GM06990 (cell line): ENCODE measurements around the gene GRIA2.

Source experiments
- DNase-seq: peaks from one replicate; pipeline ENCODE4 v3.0.0-alpha.2; 2011; ENCODE audit not compliant: insufficient read length; ENCODE audit errors: extremely low read depth
- H3K27me3 ChIP-seq: replicated peaks from 2 replicates; pipeline ENCODE4 v1.6.0; 2011; ENCODE audit warnings: low read length; ENCODE audit not compliant: control insufficient read depth, insufficient read depth
- H3K36me3 ChIP-seq: 2 replicates; pipeline ENCODE4 v1.5.1; 2011; ENCODE audit warnings: low read length; ENCODE audit not compliant: control insufficient read depth, insufficient read depth
- H3K4me3 ChIP-seq: replicated peaks from 2 replicates; pipeline ENCODE4 v1.5.1; 2011; ENCODE audit warnings: low read depth, mild to moderate bottlenecking, control low read depth, low read length
- TF ChIP-seq, protein P1 (sequence below): IDR thresholded peaks from 2 replicates; pipeline ENCODE4 v1.5.1; 2011; ENCODE audit warnings: low read length, control low read depth, mild to moderate bottlenecking, inconsistent platforms; ENCODE audit not compliant: insufficient read depth, poor library complexity, severe bottlenecking

The GRIA2 gene

DNA sequence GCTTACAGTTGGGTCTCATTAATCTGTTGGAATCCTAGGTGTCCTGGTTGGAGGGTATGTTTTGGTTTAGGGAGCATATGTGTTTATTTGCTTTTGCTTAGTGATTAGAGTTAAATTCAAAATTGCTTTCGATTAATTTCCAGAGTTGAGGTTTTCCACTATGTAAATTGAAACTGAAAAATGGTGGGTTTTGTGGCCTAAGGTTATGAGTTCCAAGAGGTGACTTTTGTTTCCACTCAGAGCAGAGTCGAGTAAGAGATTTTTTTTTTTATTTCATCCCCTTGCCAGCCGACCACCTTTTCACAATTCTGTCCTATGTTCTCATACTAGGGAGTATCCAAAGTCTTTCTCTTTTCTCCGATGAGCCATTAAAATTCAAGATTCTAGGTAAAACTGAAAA is 66.9 kb downstream of the GRIA2 start:
- DNase-seq: no peak
- Histone ChIP-seq H3K36me3 (no peaks in the 10 kb centered on the region), H3K4me3 (no peak overlapping the region), H3K27me3 (no peaks in the 10 kb centered on the region)
- TF ChIP-seq, protein P1, sequence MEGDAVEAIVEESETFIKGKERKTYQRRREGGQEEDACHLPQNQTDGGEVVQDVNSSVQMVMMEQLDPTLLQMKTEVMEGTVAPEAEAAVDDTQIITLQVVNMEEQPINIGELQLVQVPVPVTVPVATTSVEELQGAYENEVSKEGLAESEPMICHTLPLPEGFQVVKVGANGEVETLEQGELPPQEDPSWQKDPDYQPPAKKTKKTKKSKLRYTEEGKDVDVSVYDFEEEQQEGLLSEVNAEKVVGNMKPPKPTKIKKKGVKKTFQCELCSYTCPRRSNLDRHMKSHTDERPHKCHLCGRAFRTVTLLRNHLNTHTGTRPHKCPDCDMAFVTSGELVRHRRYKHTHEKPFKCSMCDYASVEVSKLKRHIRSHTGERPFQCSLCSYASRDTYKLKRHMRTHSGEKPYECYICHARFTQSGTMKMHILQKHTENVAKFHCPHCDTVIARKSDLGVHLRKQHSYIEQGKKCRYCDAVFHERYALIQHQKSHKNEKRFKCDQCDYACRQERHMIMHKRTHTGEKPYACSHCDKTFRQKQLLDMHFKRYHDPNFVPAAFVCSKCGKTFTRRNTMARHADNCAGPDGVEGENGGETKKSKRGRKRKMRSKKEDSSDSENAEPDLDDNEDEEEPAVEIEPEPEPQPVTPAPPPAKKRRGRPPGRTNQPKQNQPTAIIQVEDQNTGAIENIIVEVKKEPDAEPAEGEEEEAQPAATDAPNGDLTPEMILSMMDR: no peak

DNA sequence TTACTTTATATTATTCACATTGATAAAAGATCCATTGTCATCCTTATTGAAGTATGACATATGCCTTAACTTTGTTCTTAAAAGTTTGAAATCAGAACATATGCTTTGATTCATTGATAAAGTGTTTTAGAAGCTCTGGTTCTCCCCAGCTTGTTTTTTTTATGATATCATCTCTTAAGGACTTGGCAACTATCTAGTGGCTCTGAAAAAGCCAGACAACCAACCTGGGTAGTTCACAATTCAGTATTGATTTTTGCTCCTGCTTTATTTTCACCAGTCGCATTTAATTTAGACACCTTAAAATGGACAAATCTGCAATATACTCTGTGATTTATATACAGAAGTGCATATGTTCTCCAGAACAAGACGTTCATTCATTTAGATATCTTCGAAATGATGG is 70.1 kb downstream of the GRIA2 start:
- TF ChIP-seq, protein P1: no peak
- Histone ChIP-seq H3K27me3 (no peaks in the 10 kb centered on the region), H3K36me3 (no peaks in the 10 kb centered on the region), H3K4me3 (no peak overlapping the region)
- DNase-seq: no peak

DNA sequence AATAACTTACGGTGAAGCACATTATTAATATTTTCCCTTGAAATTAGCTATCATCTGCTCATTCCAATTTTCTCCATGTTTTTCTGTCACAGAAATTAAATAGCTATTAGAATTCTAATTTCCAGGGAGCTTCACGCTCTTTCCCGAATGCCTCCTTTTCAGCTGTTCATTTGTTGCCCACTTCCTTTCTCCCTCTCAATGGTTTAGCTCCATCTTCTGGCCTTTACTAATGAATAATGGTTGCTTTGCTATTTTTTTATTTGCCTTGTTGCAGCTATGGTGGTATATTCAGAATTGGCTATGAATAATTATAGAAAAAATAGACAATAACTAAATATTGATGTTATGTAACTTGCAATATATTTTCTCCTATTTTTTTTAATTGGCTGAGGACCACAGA is 70.5 kb downstream of the GRIA2 start:
- Histone ChIP-seq H3K4me3 (no peak overlapping the region), H3K36me3 (no peaks in the 10 kb centered on the region), H3K27me3 (no peaks in the 10 kb centered on the region)
- no peak for DNase-seq
- TF ChIP-seq, protein P1: no peak

DNA sequence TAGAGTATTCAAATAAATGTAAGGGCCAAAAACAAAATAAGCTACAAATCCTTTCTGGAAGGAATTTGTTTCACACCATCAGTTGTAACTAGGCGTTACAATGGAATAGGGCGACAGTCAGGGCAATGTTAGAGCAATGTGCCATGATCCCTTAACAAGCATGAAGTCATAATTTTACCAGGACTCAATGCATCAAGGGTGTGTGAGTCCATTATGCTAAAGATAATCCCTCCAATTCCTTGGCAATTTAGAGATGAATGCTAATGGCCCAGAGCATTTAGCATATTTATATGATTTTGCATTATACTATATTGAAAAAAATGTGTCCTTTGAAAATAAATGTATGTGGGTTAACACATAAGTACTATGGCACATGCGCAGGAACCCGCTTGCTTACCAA is 73.1 kb downstream of the GRIA2 start:
- H3K4me3 ChIP-seq: no peak overlapping the region
- no peaks in the 10 kb centered on the region for H3K36me3 ChIP-seq
- no peaks in the 10 kb centered on the region for H3K27me3 ChIP-seq
- no peak for DNase-seq
- TF ChIP-seq, protein P1: no peak

DNA sequence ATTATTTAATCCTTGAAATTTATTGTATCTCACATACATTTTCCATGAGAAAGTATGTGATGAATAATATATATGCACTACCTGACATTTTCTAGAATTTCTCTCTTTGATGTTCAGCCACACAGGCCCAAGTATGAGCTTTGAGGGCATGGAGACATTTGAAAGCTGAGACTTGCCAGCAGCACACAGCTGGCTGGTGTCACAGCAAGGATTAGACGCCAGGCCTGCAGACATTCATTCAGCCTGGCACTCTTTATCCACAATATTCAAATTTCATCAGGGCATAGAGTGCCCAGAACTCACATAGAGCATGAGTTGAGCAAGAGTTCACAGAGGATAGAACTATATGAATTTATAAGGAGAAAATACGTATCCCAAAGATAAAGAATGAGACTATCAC is 74.0 kb downstream of the GRIA2 start:
- no peak overlapping the region for H3K4me3 ChIP-seq
- no peaks in the 10 kb centered on the region for H3K27me3 ChIP-seq
- no peaks in the 10 kb centered on the region for H3K36me3 ChIP-seq
- DNase-seq: no peak
- TF ChIP-seq, protein P1: no peak

DNA sequence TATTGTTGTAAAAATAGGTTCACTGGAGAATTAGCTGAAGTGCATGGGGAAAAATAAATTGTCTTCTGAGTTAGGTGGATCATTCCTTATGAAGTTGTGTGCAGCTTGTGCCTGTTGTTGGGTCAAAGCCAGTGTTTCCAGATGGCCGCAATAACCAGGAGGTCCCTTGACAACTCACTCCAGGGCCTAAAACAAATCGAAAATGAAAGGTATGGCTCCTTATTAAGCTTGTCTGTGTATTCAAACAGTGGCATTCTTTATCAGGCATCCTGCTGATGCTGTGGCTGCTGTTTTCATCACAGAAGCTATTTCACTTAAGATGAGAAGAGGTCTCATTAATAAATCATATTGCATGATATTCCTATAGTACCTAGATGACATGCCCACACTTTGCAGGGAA is 80.2 kb downstream of the GRIA2 start:
- Histone ChIP-seq H3K4me3 (no peak overlapping the region), H3K36me3 (no peaks in the 10 kb centered on the region), H3K27me3 (no peaks in the 10 kb centered on the region)
- TF ChIP-seq, protein P1: no peak
- no peak for DNase-seq
